Stimulated activated CD4-positive, alpha-beta T cell treated with anti-CD3 and anti-CD28 coated beads, Interleukin-15, amount 100 ng/mL, for 24 hours (primary cell): ENCODE data around the gene UBQLN3.

Experiments
- DNase-seq: peaks from one replicate; pipeline ENCODE4 v3.0.0-alpha.2; 2020

Gene UBQLN3

GRCh38 chr11:5504403-5504921, 5.3 kb downstream of the UBQLN3 start:
- DNase-seq, result no peak

- no peak for DNase-seq
Observed at GRCh38 chr11:5500393-5500801, 9.4 kb downstream of the UBQLN3 start.

- no peak for DNase-seq
Observed at GRCh38 chr11:5499671-5500070, 10.1 kb downstream of the UBQLN3 start.

- no peak for DNase-seq
Observed at GRCh38 chr11:5489576-5490357, 20.0 kb downstream of the UBQLN3 start.

- DNase-seq, result no peak
Observed at GRCh38 chr11:5488798-5489399, 20.9 kb downstream of the UBQLN3 start.

- no peak for DNase-seq
Observed at GRCh38 chr11:5488385-5488784, 21.4 kb downstream of the UBQLN3 start, which contains the start of gene OR52D1. TSS of gene OR52D1 (plus strand) at chr11:5488685. CDS start at chr11:5488707, 22 bp downstream.

GRCh38 chr11:5486421-5486820, 23.3 kb downstream of the UBQLN3 start:
- peak; percentile 20 for DNase-seq

GRCh38 chr11:5486003-5486402, 23.8 kb downstream of the UBQLN3 start:
- no peak for DNase-seq

- DNase-seq, result peak; percentile 48
Observed at GRCh38 chr11:5476186-5476819, 33.5 kb downstream of the UBQLN3 start.

GRCh38 chr11:5473921-5474320, 35.8 kb downstream of the UBQLN3 start:
- DNase-seq, result no peak

- DNase-seq, result no peak
Observed at GRCh38 chr11:5467527-5467926, 42.2 kb downstream of the UBQLN3 start.

- no peak for DNase-seq
Observed at GRCh38 chr11:5460983-5461621, 48.7 kb downstream of the UBQLN3 start.
